ENCODE results near the gene NR1D2. TPM values are rescaled to one million over a fixed set of nuclear protein-coding genes. Genes with fewer than 3 reads are reported as not detected.
"Not testable (repeated sequence)": the region's sequence is repeated elsewhere in the genome, so short reads cannot be mapped to it uniquely, and the experiment has no call there.

NR1D2 gene
- total and polyA plus RNA-seq, 3 donors from 2014 or later = 14.5 to 41.2 (median 33.1) TPM

- peaks cover 4% of the 10 kb centered on the region for H3K4me1 ChIP-seq
- no peak overlapping the region for H3K27ac ChIP-seq
- H3K9me3 ChIP-seq = no peaks in the 10 kb centered on the region
- H3K4me3 ChIP-seq = no peak overlapping the region
- TF ChIP-seq POLR2A (IDR thresholded peaks at IDR 0.05) = no peak
- TF ChIP-seq, protein P1, sequence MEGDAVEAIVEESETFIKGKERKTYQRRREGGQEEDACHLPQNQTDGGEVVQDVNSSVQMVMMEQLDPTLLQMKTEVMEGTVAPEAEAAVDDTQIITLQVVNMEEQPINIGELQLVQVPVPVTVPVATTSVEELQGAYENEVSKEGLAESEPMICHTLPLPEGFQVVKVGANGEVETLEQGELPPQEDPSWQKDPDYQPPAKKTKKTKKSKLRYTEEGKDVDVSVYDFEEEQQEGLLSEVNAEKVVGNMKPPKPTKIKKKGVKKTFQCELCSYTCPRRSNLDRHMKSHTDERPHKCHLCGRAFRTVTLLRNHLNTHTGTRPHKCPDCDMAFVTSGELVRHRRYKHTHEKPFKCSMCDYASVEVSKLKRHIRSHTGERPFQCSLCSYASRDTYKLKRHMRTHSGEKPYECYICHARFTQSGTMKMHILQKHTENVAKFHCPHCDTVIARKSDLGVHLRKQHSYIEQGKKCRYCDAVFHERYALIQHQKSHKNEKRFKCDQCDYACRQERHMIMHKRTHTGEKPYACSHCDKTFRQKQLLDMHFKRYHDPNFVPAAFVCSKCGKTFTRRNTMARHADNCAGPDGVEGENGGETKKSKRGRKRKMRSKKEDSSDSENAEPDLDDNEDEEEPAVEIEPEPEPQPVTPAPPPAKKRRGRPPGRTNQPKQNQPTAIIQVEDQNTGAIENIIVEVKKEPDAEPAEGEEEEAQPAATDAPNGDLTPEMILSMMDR (IDR thresholded peaks at IDR 0.05) = no peak
- DNase-seq = no peak
- 88 to 92% methylated on average over 2 of the region's 2 CpGs for whole genome bisulfite sequencing, 2 donors
- no peaks in the 10 kb centered on the region for H3K27me3 ChIP-seq
- intact Hi-C loops (cut with DNase I; ENCODE audit: low total_unique reads) = no loop called here
- H3K36me3 ChIP-seq (ENCODE audit: low read depth, missing control alignments) = no peaks in the 10 kb centered on the region
These were observed 33.7 kb upstream of the NR1D2 start for GRCh38 chr3:23911397-23911796.

DNA sequence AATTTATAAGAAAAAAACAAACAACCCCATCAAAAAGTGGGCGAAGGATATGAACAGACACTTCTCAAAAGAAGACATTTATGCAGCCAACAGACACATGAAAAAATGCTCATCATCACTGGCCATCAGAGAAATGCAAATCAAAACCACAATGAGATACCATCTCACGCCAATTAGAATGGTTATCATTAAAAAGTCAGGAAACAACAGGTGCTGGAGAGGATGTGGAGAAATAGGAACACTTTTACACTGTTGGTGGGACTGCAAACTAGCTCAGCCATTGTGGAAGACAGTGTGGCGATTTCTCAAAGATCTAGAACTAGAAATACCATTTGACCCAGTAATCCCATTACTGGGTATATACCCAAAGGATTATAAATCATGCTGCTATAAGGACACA, 32.8 kb upstream of the NR1D2 start:
- H3K36me3 ChIP-seq (ENCODE audit: low read depth, missing control alignments); H3K27me3 ChIP-seq; H3K4me1 ChIP-seq; H3K9me3 ChIP-seq; intact Hi-C loops (cut with DNase I; ENCODE audit: low total_unique reads); H3K4me3 ChIP-seq; H3K27ac ChIP-seq; DNase-seq: not testable (repeated sequence)
- WGBS, 2 donors = 96 to 100% methylated on average over 3 of the region's 3 CpGs

GRCh38 chr3:23913182-23913581, 31.9 kb upstream of the NR1D2 start:
- Histone ChIP-seq H3K9me3 (no peaks in the 10 kb centered on the region), H3K4me3 (no peak overlapping the region), H3K27ac (no peak overlapping the region), H3K27me3 (no peaks in the 10 kb centered on the region), H3K36me3 (ENCODE audit: low read depth, missing control alignments) (no peaks in the 10 kb centered on the region), H3K4me1 (peaks cover 4% of the 10 kb centered on the region)
- intact Hi-C loops (cut with DNase I; ENCODE audit: low total_unique reads) = no loop called here
- WGBS, 2 donors = 81 to 82% methylated on average over 1 of the region's 1 CpG
- no peak for DNase-seq
- TF ChIP-seq, protein P1 (IDR thresholded peaks at IDR 0.05) = no peak

- peaks cover 10% of the 10 kb centered on the region for H3K4me1 ChIP-seq
- no peak for DNase-seq
- TF ChIP-seq, protein P1 (IDR thresholded peaks at IDR 0.05) = no peak
- TF ChIP-seq POLR2A (IDR thresholded peaks at IDR 0.05) = no peak
- H3K27me3 ChIP-seq = no peaks in the 10 kb centered on the region
- no peaks in the 10 kb centered on the region for H3K9me3 ChIP-seq
- intact Hi-C loops (cut with DNase I; ENCODE audit: low total_unique reads) = no loop called here
- H3K4me3 ChIP-seq = no peak overlapping the region
- H3K36me3 ChIP-seq (ENCODE audit: low read depth, missing control alignments) = no peaks in the 10 kb centered on the region
- WGBS, 2 donors = 72% methylated on average over 3 of the region's 3 CpGs
- H3K27ac ChIP-seq = no peak overlapping the region
These were observed 31.0 kb upstream of the NR1D2 start for GRCh38 chr3:23913873-23914743.

GRCh38 chr3:23915537-23916108, 29.5 kb upstream of the NR1D2 start:
- Histone ChIP-seq H3K36me3 (ENCODE audit: low read depth, missing control alignments) (no peaks in the 10 kb centered on the region), H3K9me3 (no peaks in the 10 kb centered on the region), H3K4me1 (peaks cover 10% of the 10 kb centered on the region), H3K27ac (peak overlapping the region; percentile 81 to 98), H3K4me3 (peak overlapping the region; percentile 80 to 97), H3K27me3 (no peaks in the 10 kb centered on the region)
- no peak for TF ChIP-seq POLR2A (IDR thresholded peaks at IDR 0.05)
- TF ChIP-seq, protein P1 (IDR thresholded peaks at IDR 0.05) = no peak
- intact Hi-C loops (cut with DNase I; ENCODE audit: low total_unique reads) = no loop called here
- DNase-seq = peak; percentile 41
- 35 to 41% methylated on average over 7 of the region's 7 CpGs for WGBS, 2 donors
